Prostate gland (tissue), 2 donors: Measurements from ENCODE around the gene UBE2E2.

Source experiments
- POLR2A ChIP-seq: fragments of 450-650 bp; IDR thresholded peaks from one replicate; pipeline ENCODE4 v1.6.1; 2016; ENCODE audit warnings: antibody characterized with exemption, mild to moderate bottlenecking
- POLR2AphosphoS5 ChIP-seq: sonication (generic); formaldehyde crosslinking; IDR thresholded peaks from one replicate; pipeline ENCODE4 v1.6.1; 2017; ENCODE audit warnings: antibody characterized with exemption
- TF ChIP-seq, protein P1 (sequence below), 4 experiments: fragments of 200-600 bp in 2 of 4; fragments of 450-650 bp in 2 of 4; sonication (generic) in 2 of 4; IDR thresholded peaks; 1 replicate in 3 of 4; 2 replicates in 1 of 4; pipeline ENCODE4 v1.5.1; 2016 to 2019; ENCODE audit warnings: antibody characterized with exemption in 4 of 4, mild to moderate bottlenecking in 2 of 4, moderate library complexity in 2 of 4

DNA sequence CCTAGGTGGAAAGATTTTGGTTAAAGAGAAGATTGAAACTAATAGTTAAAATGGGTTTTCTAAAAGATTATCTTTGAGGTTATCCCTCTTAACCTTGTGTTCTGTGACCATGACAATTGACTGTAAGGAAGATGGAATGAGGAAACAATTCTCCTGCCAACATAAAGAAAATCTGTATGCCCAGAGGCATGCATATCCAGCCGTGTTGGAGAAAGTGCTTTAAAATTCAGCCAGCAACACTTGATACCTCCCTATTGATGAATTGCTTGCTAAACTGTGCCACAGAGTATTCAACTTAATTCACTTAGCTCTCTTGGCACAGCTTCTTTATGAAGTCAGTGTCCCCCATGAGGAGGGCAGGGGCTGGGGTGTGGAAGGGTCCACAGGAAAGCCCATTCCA lies 203.5 kb downstream of the UBE2E2 start:
- TF ChIP-seq, protein P1, sequence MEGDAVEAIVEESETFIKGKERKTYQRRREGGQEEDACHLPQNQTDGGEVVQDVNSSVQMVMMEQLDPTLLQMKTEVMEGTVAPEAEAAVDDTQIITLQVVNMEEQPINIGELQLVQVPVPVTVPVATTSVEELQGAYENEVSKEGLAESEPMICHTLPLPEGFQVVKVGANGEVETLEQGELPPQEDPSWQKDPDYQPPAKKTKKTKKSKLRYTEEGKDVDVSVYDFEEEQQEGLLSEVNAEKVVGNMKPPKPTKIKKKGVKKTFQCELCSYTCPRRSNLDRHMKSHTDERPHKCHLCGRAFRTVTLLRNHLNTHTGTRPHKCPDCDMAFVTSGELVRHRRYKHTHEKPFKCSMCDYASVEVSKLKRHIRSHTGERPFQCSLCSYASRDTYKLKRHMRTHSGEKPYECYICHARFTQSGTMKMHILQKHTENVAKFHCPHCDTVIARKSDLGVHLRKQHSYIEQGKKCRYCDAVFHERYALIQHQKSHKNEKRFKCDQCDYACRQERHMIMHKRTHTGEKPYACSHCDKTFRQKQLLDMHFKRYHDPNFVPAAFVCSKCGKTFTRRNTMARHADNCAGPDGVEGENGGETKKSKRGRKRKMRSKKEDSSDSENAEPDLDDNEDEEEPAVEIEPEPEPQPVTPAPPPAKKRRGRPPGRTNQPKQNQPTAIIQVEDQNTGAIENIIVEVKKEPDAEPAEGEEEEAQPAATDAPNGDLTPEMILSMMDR (IDR thresholded peaks at IDR 0.05), result no peak
- TF ChIP-seq POLR2AphosphoS5 (no peak), POLR2A (no peak)
